H1 (cell line): ENCODE results near the gene CWH43. TPM values are rescaled to one million over a fixed set of nuclear protein-coding genes. Genes with fewer than 3 reads are reported as not detected.
"Not testable (repeated sequence)": the region's sequence is repeated elsewhere in the genome, so short reads cannot be mapped to it uniquely, and the experiment has no call there.

Source experiments
- CTCF ChIA-PET: fragments of 300-600 bp; sonication (Branson Sonifier 250); formaldehyde crosslinking; loops from one replicate; lab custom pipeline; 2021; ENCODE audit not compliant: partially characterized antibody; lab: Charles Lee
- POLR2A ChIA-PET: fragments of 300-600 bp; sonication (Branson Sonifier 250); formaldehyde crosslinking; loops from one replicate; lab custom pipeline; 2021; ENCODE audit warnings: inconsistent platforms; ENCODE audit not compliant: partially characterized antibody; lab: Charles Lee
- DNase-seq, 2 experiments: peaks; one replicate each; pipeline versions ENCODE4 v3.0.0 to v3.0.0-alpha.2; 2010 to 2022; ENCODE audit warnings: low spot score in 2 of 2, low read depth in 1 of 2, mixed read lengths in 1 of 2
- FAIRE-seq: peaks from 2 replicates; lab custom pipeline; 2011; peaks lifted over from hg19 to GRCh38; lab: Jason Lieb, UNC
- H2AFZ ChIP-seq: 2 replicates; pipeline ENCODE4 v1.8.1; 2012; ENCODE audit warnings: low read length, inconsistent platforms
- H2AK5ac ChIP-seq: 2 replicates; pipeline ENCODE4 v1.6.1; 2013; ENCODE audit warnings: low read depth, low read length
- H2BK120ac ChIP-seq: replicated peaks from 2 replicates; pipeline ENCODE3; 2013; ENCODE audit warnings: low read depth, low read length, inconsistent platforms
- H2BK12ac ChIP-seq: 2 replicates; pipeline ENCODE4 v1.6.1; 2013; ENCODE audit warnings: low read depth, low read length
- H2BK15ac ChIP-seq: 2 replicates; pipeline ENCODE4 v1.6.1; 2013; ENCODE audit warnings: low read length
- H2BK20ac ChIP-seq: 2 replicates; pipeline ENCODE4 v1.6.1; 2013; ENCODE audit warnings: low read length
- H2BK5ac ChIP-seq: 2 replicates; pipeline ENCODE4 v1.6.1; 2013; ENCODE audit warnings: low read depth, low read length
- H3K14ac ChIP-seq: 2 replicates; pipeline ENCODE4 v1.6.1; 2013; ENCODE audit warnings: inconsistent platforms; ENCODE audit not compliant: insufficient read length
- H3K18ac ChIP-seq: 2 replicates; pipeline ENCODE4 v1.6.1; 2013; ENCODE audit warnings: low read length; ENCODE audit errors: extremely low read depth
- H3K23ac ChIP-seq: 2 replicates; pipeline ENCODE4 v1.6.1; 2013; ENCODE audit warnings: inconsistent platforms; ENCODE audit not compliant: insufficient read length
- H3K23me2 ChIP-seq: 2 replicates; pipeline ENCODE4 v1.6.1; 2013; ENCODE audit warnings: low read depth, low read length
- H3K27ac ChIP-seq: 2 replicates; pipeline ENCODE4 v1.6.1; 2011; ENCODE audit warnings: low read depth, low read length, inconsistent platforms
- H3K27me3 ChIP-seq, 4 experiments: replicated peaks in 1 of 4; 1 replicate in 1 of 4; 2 replicates in 3 of 4; pipeline versions ENCODE4 v1.6.1 to v1.8.1; 2011 to 2013; ENCODE audit warnings: low read length in 3 of 4, mild to moderate bottlenecking in 3 of 4, inconsistent platforms in 2 of 4, mixed read lengths in 2 of 4, moderate library complexity in 1 of 4; ENCODE audit not compliant: control insufficient read depth in 3 of 4, insufficient read depth in 3 of 4; ENCODE audit errors: extremely low read depth in 1 of 4
- H3K36me3 ChIP-seq, 4 experiments: 2 replicates each; pipeline versions ENCODE4 v1.6.1 to v1.8.1; 2011 to 2013; ENCODE audit warnings: mild to moderate bottlenecking in 4 of 4, low read length in 3 of 4, moderate library complexity in 2 of 4, control low read depth in 1 of 4, inconsistent platforms in 1 of 4; ENCODE audit not compliant: insufficient read depth in 4 of 4, control insufficient read depth in 2 of 4
- H3K4ac ChIP-seq: replicated peaks from 2 replicates; pipeline ENCODE3; 2013; ENCODE audit warnings: low read length, low read depth, mixed read lengths, inconsistent platforms; ENCODE audit not compliant: insufficient read length
- H3K4me1 ChIP-seq, 4 experiments: replicated peaks in 1 of 4; 1 replicate in 1 of 4; 2 replicates in 3 of 4; pipeline versions ENCODE4 v1.6.1 to v1.8.1; 2011 to 2013; ENCODE audit warnings: low read length in 3 of 4, inconsistent platforms in 2 of 4, mixed read lengths in 1 of 4; ENCODE audit not compliant: insufficient read depth in 4 of 4, control insufficient read depth in 3 of 4
- H3K4me2 ChIP-seq, 2 experiments: 2 replicates each; pipeline versions ENCODE4 v1.6.1 to v1.8.1; 2011 to 2013; ENCODE audit warnings: low read depth in 2 of 2, low read length in 2 of 2, control low read depth in 1 of 2, inconsistent platforms in 1 of 2, mild to moderate bottlenecking in 1 of 2; ENCODE audit not compliant: insufficient read depth in 1 of 2
- H3K4me3 ChIP-seq, 4 experiments: fragments of 200-600, 300-600 bp in 1 of 4; sonication (generic), shearing (Covaris generic), sonication (Bioruptor Twin) in 1 of 4; 2 replicates each; pipeline versions ENCODE4 v1.5.1 to v1.8.1; 2011 to 2016; ENCODE audit warnings: low read length in 4 of 4, low read depth in 3 of 4, control low read depth in 2 of 4, inconsistent platforms in 2 of 4, mild to moderate bottlenecking in 2 of 4, mixed read lengths in 1 of 4, moderate library complexity in 1 of 4; ENCODE audit not compliant: insufficient read depth in 2 of 4; ENCODE audit errors: extremely low read depth in 1 of 4
- H3K56ac ChIP-seq: replicated peaks from 2 replicates; pipeline ENCODE3; 2013; ENCODE audit warnings: low read depth, mild to moderate bottlenecking, mixed read lengths, low read length, inconsistent platforms; ENCODE audit not compliant: insufficient read length
- H3K79me1 ChIP-seq: 2 replicates; pipeline ENCODE4 v1.6.1; 2013; ENCODE audit warnings: low read depth, low read length, control low read depth
- H3K79me2 ChIP-seq, 2 experiments: 2 replicates each; pipeline versions ENCODE4 v1.6.1 to v1.8.1; 2012 to 2013; ENCODE audit warnings: low read length in 2 of 2, mild to moderate bottlenecking in 2 of 2, inconsistent platforms in 1 of 2; ENCODE audit not compliant: insufficient read depth in 2 of 2, control insufficient read depth in 1 of 2
- H3K9ac ChIP-seq, 4 experiments: replicated peaks in 1 of 4; 1 replicate in 1 of 4; 2 replicates in 3 of 4; pipeline versions ENCODE4 v1.6.1 to v1.8.1; 2011 to 2013; ENCODE audit warnings: low read depth in 3 of 4, low read length in 3 of 4, control low read depth in 2 of 4, mild to moderate bottlenecking in 2 of 4, moderate library complexity in 2 of 4, inconsistent platforms in 1 of 4; ENCODE audit errors: extremely low read depth in 1 of 4
- H3K9me3 ChIP-seq, 2 experiments: 2 replicates each; pipeline versions ENCODE4 v1.6.1 to v1.8.1; 2012 to 2013; ENCODE audit warnings: mild to moderate bottlenecking in 2 of 2, moderate library complexity in 2 of 2, control low read depth in 1 of 2, inconsistent platforms in 1 of 2, low read depth in 1 of 2, low read length in 1 of 2, mixed read lengths in 1 of 2; ENCODE audit not compliant: insufficient read depth in 2 of 2
- H4K20me1 ChIP-seq, 2 experiments: replicated peaks in 1 of 2; 2 replicates each; pipeline versions ENCODE3 to v1.8.1; 2011 to 2013; ENCODE audit warnings: inconsistent platforms in 2 of 2, low read length in 2 of 2, mild to moderate bottlenecking in 1 of 2; ENCODE audit not compliant: insufficient read depth in 2 of 2, control insufficient read depth in 1 of 2
- H4K5ac ChIP-seq: 2 replicates; pipeline ENCODE4 v1.6.1; 2013; ENCODE audit warnings: low read length, low read depth, mixed read lengths, inconsistent platforms; ENCODE audit not compliant: insufficient read length
- H4K8ac ChIP-seq: 2 replicates; pipeline ENCODE4 v1.8.0; 2013; ENCODE audit warnings: mild to moderate bottlenecking, moderate library complexity, low read length, inconsistent platforms; ENCODE audit not compliant: insufficient read depth; ENCODE audit errors: extremely low read depth
- H4K91ac ChIP-seq: replicated peaks from 2 replicates; pipeline ENCODE3; 2013; ENCODE audit warnings: low read length, mixed read lengths, inconsistent platforms; ENCODE audit not compliant: insufficient read length
- WGBS, 2 experiments: shearing (Covaris generic) in 1 of 2; methylation state at CpG; one replicate each; pipeline versions ENCODE4 v1.1.6 to v1.1.7; 2013 to 2015; ENCODE audit warnings: low lambda C conversion rate in 2 of 2, mixed read lengths in 2 of 2, inconsistent platforms in 1 of 2, low coverage in 1 of 2, missing lambda C conversion rate in 1 of 2; ENCODE audit not compliant: insufficient replicate concordance in 2 of 2, insufficient coverage in 1 of 2, insufficient read length in 1 of 2; ENCODE audit errors: extremely low coverage in 1 of 2, missing lambda C conversion rate in 1 of 2; 5-methylcytosine and 5-hydroxymethylcytosine counted together
- polyA plus RNA-seq, 7 experiments: library from polyadenylated mRNA; depleted of rRNA in 3 of 7; stranded (reverse) in 5 of 7; unstranded in 2 of 7; fragments of >200 nt in 5 of 7; fragments of 200-250 nt in 2 of 7; gene quantifications; 1 replicate in 5 of 7; 2 replicates in 1 of 7; 4 replicates in 1 of 7; pipeline versions ENCODE4 v1.2.1 to v1.2.3, GENCODE V29; 2011 to 2013; ENCODE audit warnings: missing spikeins in 2 of 7, mixed read lengths in 2 of 7
- total RNA-seq: library from RNA; stranded (reverse); fragmentation: NEBNext Ultra II Directional; extraction: Animal tissue kit (Norgen Biotek cat#: 25700); gene quantifications from 2 replicates; pipeline ENCODE4 v1.2.1, GENCODE V29; 2021

The CWH43 gene
- total and polyA plus RNA-seq, 2 of the 8 experiments (the other 6 are each of a cell fraction or from before 2014, with no cell fraction given) = not detected

GRCh38 chr4:49096215-49096614 lies 110.1 kb downstream of the CWH43 start:
- H4K5ac ChIP-seq, H3K14ac ChIP-seq, H3K4me1 ChIP-seq, H3K27me3 ChIP-seq, H3K4me3 ChIP-seq, H2BK20ac ChIP-seq, DNase-seq, CTCF ChIA-PET, H4K91ac ChIP-seq, H3K36me3 ChIP-seq, H3K4ac ChIP-seq, H3K18ac ChIP-seq, H3K79me2 ChIP-seq, H4K8ac ChIP-seq, H2BK12ac ChIP-seq, H3K79me1 ChIP-seq, H2AK5ac ChIP-seq, H2AFZ ChIP-seq, H3K27ac ChIP-seq, H3K56ac ChIP-seq, H2BK120ac ChIP-seq, POLR2A ChIA-PET, H2BK15ac ChIP-seq, FAIRE-seq, H3K23ac ChIP-seq, H3K4me2 ChIP-seq, H3K9ac ChIP-seq, H2BK5ac ChIP-seq, H4K20me1 ChIP-seq: not testable (repeated sequence)
- peaks cover 33 to 61% of the 10 kb centered on the region in 2 experiments for H3K9me3 ChIP-seq
- 63 to 100% methylated on average over 2 to 11 of the region's 11 CpGs for WGBS, 2 experiments
- H3K23me2 ChIP-seq = peaks cover 43% of the 10 kb centered on the region; the same call in 1 of the 2 replicates

GRCh38 chr4:49096627-49097026 lies 110.6 kb downstream of the CWH43 start:
- H3K56ac ChIP-seq, H4K8ac ChIP-seq, CTCF ChIA-PET, FAIRE-seq, H3K4me1 ChIP-seq, H3K27ac ChIP-seq, H3K23ac ChIP-seq, H3K36me3 ChIP-seq, H3K4me2 ChIP-seq, H4K91ac ChIP-seq, H4K5ac ChIP-seq, H3K27me3 ChIP-seq, H2BK12ac ChIP-seq, H3K9ac ChIP-seq, H3K79me2 ChIP-seq, H2BK5ac ChIP-seq, H2AK5ac ChIP-seq, H2BK120ac ChIP-seq, H3K18ac ChIP-seq, H3K79me1 ChIP-seq, H2BK15ac ChIP-seq, H4K20me1 ChIP-seq, H3K4ac ChIP-seq, DNase-seq, H3K14ac ChIP-seq, POLR2A ChIA-PET, H2AFZ ChIP-seq, H2BK20ac ChIP-seq, H3K4me3 ChIP-seq: not testable (repeated sequence)
- peaks cover 29 to 57% of the 10 kb centered on the region in 2 experiments for H3K9me3 ChIP-seq
- WGBS, 2 experiments = 65 to 96% methylated on average over 3 to 8 of the region's 8 CpGs
- H3K23me2 ChIP-seq = peaks cover 39% of the 10 kb centered on the region; the same call in 1 of the 2 replicates
